H54 (cell line): ENCODE results near the gene CDH23.

Experiments used
- DNase-seq: peaks from one replicate; pipeline ENCODE4 v3.0.0; 2011; ENCODE audit warnings: low spot score, mixed read lengths; ENCODE audit not compliant: insufficient read length
- FAIRE-seq: peaks from 3 replicates; lab custom pipeline; 2011; peaks lifted over from hg19 to GRCh38; lab: Jason Lieb, UNC
- POLR2A ChIP-seq: IDR thresholded peaks from 2 replicates; pipeline ENCODE4 v1.6.1; 2011; ENCODE audit warnings: low read depth, mild to moderate bottlenecking, low read length

The CDH23 gene

DNA sequence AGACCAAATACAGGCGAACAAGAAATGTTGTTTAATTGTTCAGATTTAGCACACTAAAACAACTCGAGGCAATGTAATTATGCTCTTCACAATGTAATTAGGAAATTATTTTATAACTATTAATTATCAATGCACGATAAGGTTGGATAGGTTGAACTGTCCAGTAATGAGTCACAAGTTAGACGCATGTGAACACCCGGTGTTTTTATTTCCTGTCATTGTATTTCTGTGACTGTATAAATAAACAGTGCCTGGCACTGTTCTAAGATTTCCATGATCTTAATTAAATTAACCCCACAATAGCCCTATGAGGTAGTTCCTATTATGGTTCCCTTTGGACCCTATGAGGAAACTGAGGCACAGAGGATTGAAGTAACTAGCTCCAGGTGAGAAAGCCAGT, 296.7 kb downstream of the CDH23 start:
- FAIRE-seq (no peak), DNase-seq (no peak)
- TF ChIP-seq POLR2A: no peak

DNA sequence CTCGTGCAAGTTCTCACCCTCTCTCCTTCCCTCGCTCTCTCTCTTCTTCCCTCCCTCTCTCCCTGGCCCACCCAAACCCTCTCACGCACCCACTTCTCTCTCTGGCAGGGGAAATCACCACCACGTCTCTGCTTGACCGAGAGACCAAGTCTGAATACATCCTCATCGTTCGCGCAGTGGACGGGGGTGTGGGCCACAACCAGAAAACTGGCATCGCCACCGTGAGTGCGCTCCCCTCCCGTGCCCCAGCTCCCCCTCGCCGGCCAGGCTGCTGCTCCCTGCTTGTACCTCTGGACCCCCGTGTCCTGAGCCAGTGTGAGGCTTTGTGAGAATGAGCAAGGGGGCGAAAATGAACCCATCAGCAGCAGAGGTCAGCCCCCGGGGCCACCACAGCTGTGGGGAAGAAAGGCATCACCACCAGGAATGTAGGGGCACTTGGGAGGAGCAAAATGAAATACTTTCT, 297.4 kb downstream of the CDH23 start:
- no peak for TF ChIP-seq POLR2A
- DNase-seq (no peak), FAIRE-seq (no peak)

DNA sequence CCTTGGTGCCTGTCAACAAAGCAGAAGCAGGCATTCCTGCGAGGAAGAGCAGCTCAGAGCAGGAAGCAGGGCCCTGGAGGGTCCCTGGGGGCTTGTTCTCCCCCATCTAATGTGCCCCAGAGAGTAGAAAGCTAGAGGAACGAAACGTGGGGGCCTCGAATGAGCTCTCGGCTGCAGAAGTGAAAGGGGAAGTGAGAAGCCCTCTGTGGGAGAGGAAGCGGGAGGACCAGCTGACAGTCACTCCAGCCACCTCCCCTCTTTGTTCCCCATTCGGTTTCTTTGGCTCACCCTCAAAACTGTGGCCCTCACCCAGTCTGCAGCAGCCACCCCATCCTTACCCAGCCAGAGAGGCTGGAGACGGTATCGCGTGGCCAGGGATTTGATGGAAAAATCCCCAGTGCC, 297.8 kb downstream of the CDH23 start:
- DNase-seq (no peak), FAIRE-seq (no peak)
- no peak for TF ChIP-seq POLR2A

DNA sequence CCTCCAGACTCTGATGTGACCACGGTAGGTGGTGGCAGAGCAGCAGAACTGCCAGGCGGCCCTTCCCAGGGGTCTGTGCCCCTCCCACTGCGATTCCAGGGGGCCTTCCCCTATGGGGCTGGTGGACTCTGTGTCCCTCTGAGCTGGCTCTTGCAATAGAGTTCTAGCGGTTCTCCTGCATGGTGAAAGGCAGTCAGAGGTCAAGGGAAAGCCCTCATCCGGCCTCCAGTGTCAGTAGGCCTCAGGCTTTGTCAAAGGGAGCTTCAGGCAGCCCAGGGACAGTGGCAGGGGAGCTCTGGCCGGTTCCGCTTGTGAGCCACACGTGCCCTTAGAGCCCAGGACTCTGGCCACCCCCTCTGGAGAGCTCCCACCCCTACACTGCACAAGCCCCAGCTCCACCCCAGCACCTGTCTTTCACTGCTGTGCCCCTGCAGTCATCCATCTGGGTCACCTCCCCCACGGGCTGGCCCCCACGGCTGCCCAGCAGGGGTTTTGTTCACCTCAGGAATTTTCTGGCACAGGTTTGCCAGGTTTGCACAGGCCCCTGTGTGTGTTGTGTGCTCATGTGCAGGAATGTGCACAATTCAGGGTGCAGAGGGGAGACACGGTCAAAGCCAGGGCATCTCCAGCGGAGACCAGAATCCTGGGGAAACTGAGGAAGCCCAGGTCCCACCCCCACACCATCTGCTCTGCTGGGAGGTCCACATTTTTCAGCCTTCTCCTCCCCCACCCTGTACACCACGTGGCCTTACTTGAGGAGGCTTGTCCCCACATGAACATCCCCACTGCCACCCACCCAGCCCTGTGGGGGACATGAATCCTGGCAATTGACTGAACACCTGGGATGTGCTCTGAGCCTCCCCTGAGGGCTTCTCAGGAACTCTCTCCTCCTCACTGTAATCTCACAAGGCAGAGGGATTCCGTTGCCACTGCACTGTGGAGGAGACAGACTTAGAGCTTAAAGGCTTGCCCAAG, 299.1 kb downstream of the CDH23 start:
- no peak for TF ChIP-seq POLR2A
- DNase-seq: no peak
- no peak for FAIRE-seq

DNA sequence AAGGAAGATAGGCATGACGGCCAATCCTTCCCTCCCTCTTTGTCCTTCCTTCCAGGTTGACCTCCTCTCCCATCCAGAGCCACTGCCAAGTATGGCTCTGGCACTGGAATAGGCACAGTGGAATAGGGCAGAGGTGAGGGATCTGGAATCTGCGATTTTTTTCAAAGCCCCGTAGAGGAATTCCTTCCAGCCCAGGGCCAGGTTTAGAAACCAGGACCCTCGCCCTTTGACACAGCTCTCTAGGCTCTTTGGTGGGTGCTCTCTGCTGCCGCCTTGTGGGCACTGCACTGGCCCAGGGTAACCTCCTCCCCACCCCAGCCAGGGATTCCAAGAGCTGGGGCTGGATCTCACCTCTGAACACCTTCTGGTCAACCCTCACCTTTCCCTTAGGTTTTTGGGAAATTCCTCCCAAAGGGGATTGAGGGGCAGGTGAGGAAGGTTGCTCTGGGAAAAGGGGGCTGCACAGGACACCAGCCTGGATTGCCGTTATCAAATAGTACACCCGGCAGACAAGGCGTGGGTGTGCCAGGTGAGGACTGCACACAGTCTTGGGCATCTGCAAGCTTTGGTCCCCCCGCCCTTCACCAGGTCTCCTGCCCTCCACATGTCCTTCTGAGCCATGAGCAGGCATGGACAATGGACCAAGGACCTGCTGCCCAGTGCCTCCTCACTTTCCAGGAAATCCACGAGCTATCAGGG, 300.1 kb downstream of the CDH23 start:
- DNase-seq (peak; percentile 81), FAIRE-seq (no peak)
- TF ChIP-seq POLR2A: no peak

DNA sequence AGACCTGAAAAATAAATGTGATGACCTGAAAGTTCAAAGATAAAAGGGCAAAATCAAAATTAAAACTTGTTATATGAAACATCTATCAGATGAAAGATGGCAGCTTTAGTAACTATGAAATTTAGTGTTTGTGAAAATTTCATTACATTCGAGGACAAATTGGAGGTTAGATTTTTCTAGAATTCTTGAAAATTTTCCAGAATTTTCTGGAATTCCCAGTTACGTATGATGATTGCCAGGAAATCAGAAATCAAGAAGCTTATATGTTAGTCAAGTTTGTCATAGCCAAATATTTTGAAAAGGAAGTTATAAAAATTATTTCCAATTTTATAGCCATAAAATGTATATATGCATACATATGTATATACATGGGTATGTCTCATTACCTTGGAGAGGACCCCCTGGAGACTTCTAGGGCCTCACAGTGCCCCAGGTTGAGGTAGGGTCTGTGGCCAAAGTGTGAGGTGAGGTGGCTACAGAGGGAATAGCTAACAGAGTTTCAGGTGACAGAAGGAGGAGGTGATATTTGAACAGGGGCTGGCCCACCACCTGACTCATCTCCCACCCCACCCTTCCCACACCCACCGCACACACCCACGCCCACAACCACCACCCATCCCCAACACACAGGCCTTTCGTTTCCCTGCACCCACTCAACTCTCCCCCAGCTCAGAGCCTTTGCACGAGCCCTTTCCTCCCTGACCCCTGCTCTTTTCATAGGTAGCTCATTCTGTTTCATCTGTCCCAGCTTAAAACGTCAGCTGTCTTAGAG, 301.4 kb downstream of the CDH23 start:
- TF ChIP-seq POLR2A: no peak
- DNase-seq (no peak), FAIRE-seq (no peak)

DNA sequence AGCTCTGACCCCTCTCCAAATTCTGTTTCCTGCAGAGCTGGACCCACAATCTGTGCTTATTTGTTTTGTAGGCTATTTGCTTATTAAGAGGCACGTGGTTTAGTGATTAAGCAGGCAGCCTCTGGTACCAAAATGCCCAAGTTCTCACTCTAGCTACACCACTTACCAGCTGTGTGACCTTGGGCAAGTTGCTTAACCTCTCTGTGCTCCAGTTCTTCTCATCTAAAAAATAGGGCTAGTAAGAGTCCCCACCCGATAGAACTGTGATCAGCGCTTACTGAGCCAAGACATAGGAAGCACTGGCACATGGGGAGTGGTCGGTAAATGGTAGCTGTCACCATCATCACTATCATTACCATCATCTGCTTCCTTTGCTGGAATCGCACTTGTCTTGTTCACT, 302.0 kb downstream of the CDH23 start:
- TF ChIP-seq POLR2A: no peak
- no peak for DNase-seq
- FAIRE-seq: no peak

DNA sequence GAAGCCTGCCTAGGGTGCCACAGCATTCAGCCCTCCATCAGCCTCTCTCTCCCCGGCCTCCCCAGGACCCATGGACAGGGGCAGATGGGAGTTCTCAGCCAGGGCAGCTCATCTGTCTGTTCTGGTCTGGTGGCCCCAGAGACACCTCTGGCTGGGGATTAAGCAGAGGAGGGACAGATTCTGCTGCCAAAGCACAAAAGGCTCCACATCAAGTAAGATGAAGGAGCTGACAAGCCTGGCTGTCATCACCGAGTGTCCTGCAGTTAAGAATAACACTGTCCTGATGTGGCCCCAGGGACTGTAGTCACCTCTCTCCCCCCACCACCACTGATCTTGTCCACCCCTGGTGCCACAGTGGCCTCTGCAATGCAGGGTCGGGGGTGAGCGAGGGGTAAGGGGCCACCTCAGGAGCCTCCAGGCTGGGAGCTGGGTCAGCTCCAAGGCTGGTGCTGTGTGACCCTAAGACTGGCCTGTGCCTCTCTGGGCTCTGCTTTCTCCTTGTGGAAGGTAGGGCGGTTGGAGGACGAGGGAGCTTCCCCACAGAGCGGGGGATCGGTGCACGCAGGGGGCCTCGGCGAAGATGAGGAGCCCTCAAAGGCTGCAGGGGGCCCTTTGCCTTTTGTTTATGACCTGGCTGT, 304.1 kb downstream of the CDH23 start:
- FAIRE-seq: no peak
- TF ChIP-seq POLR2A: no peak
- DNase-seq: no peak

DNA sequence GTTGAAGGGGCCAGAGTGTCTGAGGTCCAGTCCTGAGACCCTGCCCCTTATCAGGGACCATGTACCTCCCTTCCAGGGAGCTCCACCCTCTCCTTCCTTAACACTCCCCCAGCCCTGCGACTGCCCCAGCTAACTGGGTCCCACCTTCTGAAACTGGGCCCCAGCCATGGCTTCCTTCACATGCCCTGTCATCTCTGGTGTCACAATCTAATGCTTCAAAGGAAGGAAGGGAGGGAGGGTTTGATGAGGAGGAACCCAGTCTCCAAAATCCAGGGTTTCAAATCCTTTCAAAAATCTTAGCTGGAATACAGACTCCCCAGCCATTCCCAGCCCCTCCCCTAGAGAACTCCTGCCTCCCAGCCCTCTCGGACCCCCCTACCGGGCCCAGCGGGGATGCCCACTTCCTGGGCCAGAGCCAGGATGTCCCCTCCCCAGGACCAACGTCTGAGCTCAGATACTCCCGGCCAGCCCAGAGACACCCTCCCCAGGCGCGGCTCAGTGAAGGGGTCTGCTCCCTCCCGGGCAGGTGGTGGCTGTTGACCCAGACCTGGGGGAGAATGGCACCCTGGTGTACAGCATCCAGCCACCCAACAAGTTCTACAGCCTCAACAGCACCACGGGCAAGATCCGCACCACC, 304.9 kb downstream of the CDH23 start:
- no peak for DNase-seq
- TF ChIP-seq POLR2A: no peak
- no peak for FAIRE-seq

DNA sequence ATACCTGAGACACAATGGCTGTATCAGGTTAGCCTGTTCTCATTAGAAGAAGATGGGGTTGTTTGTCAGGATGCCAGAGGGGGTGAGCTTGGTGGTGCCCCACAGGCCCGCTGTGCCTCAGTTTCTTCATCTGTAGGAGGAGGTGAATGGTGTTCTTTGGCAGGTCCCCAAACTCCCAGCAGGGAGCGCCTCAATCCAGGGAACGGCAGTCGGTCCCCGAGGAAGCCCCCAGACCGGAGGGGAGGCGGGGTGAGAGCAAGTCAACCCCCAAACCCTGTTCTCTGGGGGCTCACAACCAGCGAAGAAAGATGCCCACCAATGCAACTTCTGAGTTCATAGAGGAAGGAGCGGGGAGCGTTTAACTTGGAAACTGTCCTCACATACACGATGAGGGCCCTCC, 306.9 kb downstream of the CDH23 start:
- TF ChIP-seq POLR2A: no peak
- DNase-seq: no peak
- FAIRE-seq: no peak

DNA sequence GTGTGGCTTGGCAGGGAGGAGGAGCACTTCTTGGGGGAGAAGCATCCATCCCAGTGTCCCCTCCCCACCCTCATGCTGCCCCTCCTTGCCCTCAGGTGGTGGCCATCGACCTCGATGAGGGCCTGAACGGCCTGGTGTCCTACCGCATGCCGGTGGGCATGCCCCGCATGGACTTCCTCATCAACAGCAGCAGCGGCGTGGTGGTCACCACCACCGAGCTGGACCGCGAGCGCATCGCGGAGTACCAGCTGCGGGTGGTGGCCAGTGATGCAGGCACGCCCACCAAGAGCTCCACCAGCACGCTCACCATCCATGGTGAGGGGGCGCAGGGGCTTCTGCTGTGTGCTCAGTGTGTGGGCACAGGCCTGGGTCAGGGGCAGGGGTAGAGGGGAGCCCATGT, 308.1 kb downstream of the CDH23 start:
- FAIRE-seq: no peak

DNA sequence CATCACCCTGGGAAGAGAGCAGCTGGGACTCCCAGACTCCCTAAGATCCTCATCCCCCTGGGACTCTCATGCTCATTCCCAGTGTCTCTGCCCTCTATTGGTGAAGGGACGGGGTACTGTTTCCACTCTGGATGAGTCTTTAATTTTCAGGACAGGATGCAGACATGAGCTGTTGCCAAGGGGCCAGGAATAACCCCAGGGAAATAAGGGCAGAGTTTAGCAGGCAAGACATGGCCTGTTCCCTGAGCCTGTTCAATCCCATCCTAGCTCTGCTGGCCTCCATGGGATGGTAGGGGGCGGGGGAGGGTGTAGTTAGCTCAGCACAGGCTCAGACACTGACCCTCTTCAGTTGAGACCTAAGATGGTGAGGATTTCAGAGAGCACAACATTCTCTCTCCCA, 308.9 kb downstream of the CDH23 start:
- FAIRE-seq: no peak
- no peak for DNase-seq
- TF ChIP-seq POLR2A: no peak

More for the DNA sequence above, 308.1 kb downstream of the CDH23 start:
- no peak for DNase-seq
- no peak for TF ChIP-seq POLR2A
